ENCODE results near the gene SCARB1. TPM values are rescaled to one million over a fixed set of nuclear protein-coding genes. Genes with fewer than 3 reads are reported as not detected.

Gene SCARB1
- total RNA-seq, 2 experiments from 2014 or later, result 22.9 to 24.1 TPM

- ATAC-seq (peak; percentile 57), DNase-seq (peak; percentile 32)
- Mint-ChIP-seq H3K36me3 (ENCODE audit: low read depth) (no peaks in the 10 kb centered on the region), H3K9me3 (ENCODE audit: low read depth) (no peaks in the 10 kb centered on the region), H3K4me1 (peaks cover 12% of the 10 kb centered on the region), H3K27me3 (peaks cover 10% of the 10 kb centered on the region), H3K27ac (no peak overlapping the region), H3K4me3 (peak overlapping the region; percentile 9)
- intact Hi-C loops (cut with DNase I, micrococcal nuclease), result no loop called here
- POLR2A ChIA-PET, result no interaction called here
- CTCF ChIA-PET, result no interaction called here
These were observed 5.5 kb upstream of the SCARB1 start for GRCh38 chr12:124869059-124869665.

GRCh38 chr12:124868252-124869058 lies 4.8 kb upstream of the SCARB1 start:
- CTCF ChIA-PET, result no interaction called here
- Mint-ChIP-seq H3K4me1 (peaks cover 15% of the 10 kb centered on the region), H3K4me3 (no peak overlapping the region), H3K9me3 (ENCODE audit: low read depth) (no peaks in the 10 kb centered on the region), H3K27me3 (peaks cover 10% of the 10 kb centered on the region), H3K36me3 (ENCODE audit: low read depth) (no peaks in the 10 kb centered on the region), H3K27ac (no peak overlapping the region)
- no peak for ATAC-seq
- no peak for DNase-seq
- intact Hi-C loops (cut with DNase I, micrococcal nuclease), result no loop called here
- POLR2A ChIA-PET, result no interaction called here

- Mint-ChIP-seq H3K36me3 (ENCODE audit: low read depth) (no peaks in the 10 kb centered on the region), H3K4me1 (peaks cover 20% of the 10 kb centered on the region), H3K27me3 (peaks cover 10% of the 10 kb centered on the region), H3K4me3 (no peak overlapping the region), H3K27ac (no peak overlapping the region), H3K9me3 (ENCODE audit: low read depth) (no peaks in the 10 kb centered on the region)
- intact Hi-C loops (cut with DNase I, micrococcal nuclease), result no loop called here
- ATAC-seq (no peak), DNase-seq (no peak)
- ChIA-PET CTCF (interaction anchor here (0.6 kb wide), 1 partner anchor 73 kb away, joined by 3 read pairs; no protein-coding TSS in a partner anchor), POLR2A (no interaction called here)
These were observed 3.8 kb upstream of the SCARB1 start for GRCh38 chr12:124867401-124867930.

GRCh38 chr12:124866883-124867400 lies 3.3 kb upstream of the SCARB1 start:
- POLR2A ChIA-PET, result no interaction called here
- Mint-ChIP-seq H3K36me3 (ENCODE audit: low read depth) (no peaks in the 10 kb centered on the region), H3K4me1 (peaks cover 26% of the 10 kb centered on the region), H3K4me3 (no peak overlapping the region), H3K27ac (no peak overlapping the region), H3K9me3 (ENCODE audit: low read depth) (no peaks in the 10 kb centered on the region), H3K27me3 (peaks cover 10% of the 10 kb centered on the region)
- CTCF ChIA-PET, result interaction anchor here (0.6 to 1.6 kb wide), 2 partner anchors 40 to 73 kb away, joined by 3 read pairs; no protein-coding TSS in a partner anchor
- intact Hi-C loops (cut with DNase I, micrococcal nuclease), result no loop called here
- no peak for ATAC-seq
- no peak for DNase-seq

- no peaks in the 10 kb centered on the region for H3K36me3 Mint-ChIP-seq (ENCODE audit: low read depth)
- DNase-seq (no peak), ATAC-seq (no peak)
- no peak overlapping the region for H3K4me3 Mint-ChIP-seq
- H3K4me1 Mint-ChIP-seq, result peaks cover 29% of the 10 kb centered on the region
- peaks cover 10% of the 10 kb centered on the region for H3K27me3 Mint-ChIP-seq
- POLR2A ChIA-PET, result no interaction called here
- no peaks in the 10 kb centered on the region for H3K9me3 Mint-ChIP-seq (ENCODE audit: low read depth)
- intact Hi-C loops (cut with DNase I, micrococcal nuclease), result no loop called here
- CTCF ChIA-PET, result interaction anchor here (1.6 kb wide), 1 partner anchor 41 kb away, joined by 3 read pairs; no protein-coding TSS in a partner anchor
- no peak overlapping the region for H3K27ac Mint-ChIP-seq
These were observed 2.7 kb upstream of the SCARB1 start for GRCh38 chr12:124866195-124866882.

- peaks cover 29% of the 10 kb centered on the region for H3K4me1 Mint-ChIP-seq
- CTCF ChIA-PET, result interaction anchor here (1.6 kb wide), 1 partner anchor 41 kb away, joined by 3 read pairs; no protein-coding TSS in a partner anchor
- no peak overlapping the region for H3K27ac Mint-ChIP-seq
- no peak overlapping the region for H3K4me3 Mint-ChIP-seq
- no peaks in the 10 kb centered on the region for H3K36me3 Mint-ChIP-seq (ENCODE audit: low read depth)
- intact Hi-C loops (cut with DNase I, micrococcal nuclease), result no loop called here
- H3K9me3 Mint-ChIP-seq (ENCODE audit: low read depth), result no peaks in the 10 kb centered on the region
- DNase-seq (no peak), ATAC-seq (no peak)
- peaks cover 8% of the 10 kb centered on the region for H3K27me3 Mint-ChIP-seq
- POLR2A ChIA-PET, result no interaction called here
These were observed 2.1 kb upstream of the SCARB1 start for GRCh38 chr12:124865728-124866127.

- POLR2A ChIA-PET, result no interaction called here
- Mint-ChIP-seq H3K9me3 (ENCODE audit: low read depth) (no peaks in the 10 kb centered on the region), H3K27ac (peak overlapping the region; percentile 89), H3K4me3 (peak overlapping the region; percentile 70), H3K27me3 (peaks cover 7% of the 10 kb centered on the region), H3K4me1 (peaks cover 28% of the 10 kb centered on the region), H3K36me3 (ENCODE audit: low read depth) (no peaks in the 10 kb centered on the region)
- DNase-seq (no peak), ATAC-seq (no peak)
- CTCF ChIA-PET, result interaction anchor here (0.6 kb wide), 1 partner anchor 242 kb away, joined by 3 read pairs; no protein-coding TSS in a partner anchor
- intact Hi-C loops (cut with DNase I, micrococcal nuclease), result loop anchor here (1.0 to 5.0 kb wide), 4 partner anchors 53 to 297 kb away; partner anchors contain the start of genes BRI3BP (in 1 of the 2), DHX37 (in 1 of the 2) and NCOR2 (in 1 of the 2)
These were observed 675 bp upstream of the SCARB1 start for GRCh38 chr12:124864326-124864752.

- ATAC-seq (peak; percentile 24), DNase-seq (peak; percentile 52)
- ChIA-PET CTCF (interaction anchor here (1.0 to 1.1 kb wide), 3 partner anchors 9 to 43 kb away, joined by 3 read pairs; no protein-coding TSS in a partner anchor), POLR2A (no interaction called here)
- Mint-ChIP-seq H3K27ac (no peak overlapping the region), H3K4me3 (peak overlapping the region; percentile 76), H3K27me3 (no peaks in the 10 kb centered on the region), H3K36me3 (ENCODE audit: low read depth) (no peaks in the 10 kb centered on the region), H3K4me1 (peaks cover 21% of the 10 kb centered on the region), H3K9me3 (ENCODE audit: low read depth) (no peaks in the 10 kb centered on the region)
- intact Hi-C loops (cut with DNase I, micrococcal nuclease), result loop anchor here (1.0 to 5.0 kb wide), 7 partner anchors 36 to 296 kb away; partner anchors contain the start of gene NCOR2 (in 1 of the 2)
These were observed 772 bp downstream of the SCARB1 start for GRCh38 chr12:124862768-124863415.

GRCh38 chr12:124861898-124862676 lies 1.6 kb downstream of the SCARB1 start:
- DNase-seq, result no peak
- intact Hi-C loops (cut with DNase I, micrococcal nuclease), result loop anchor here (2.0 to 5.0 kb wide), 4 partner anchors 37 to 295 kb away; partner anchors contain the start of gene NCOR2 (in 1 of the 2)
- H3K36me3 Mint-ChIP-seq (ENCODE audit: low read depth), result no peaks in the 10 kb centered on the region
- ChIA-PET CTCF (interaction anchor here (1.0 to 1.1 kb wide), 3 partner anchors 10 to 44 kb away, joined by 3 read pairs; no protein-coding TSS in a partner anchor), POLR2A (interaction anchor here (0.9 kb wide), 1 partner anchor 9 kb away, joined by 3 read pairs; no protein-coding TSS in a partner anchor)
- peak; percentile 17 for ATAC-seq
- no peak overlapping the region for H3K27ac Mint-ChIP-seq
- H3K4me3 Mint-ChIP-seq, result peak overlapping the region; percentile 76
- H3K9me3 Mint-ChIP-seq (ENCODE audit: low read depth), result no peaks in the 10 kb centered on the region
- H3K4me1 Mint-ChIP-seq, result peaks cover 21% of the 10 kb centered on the region
- H3K27me3 Mint-ChIP-seq, result no peaks in the 10 kb centered on the region

GRCh38 chr12:124861492-124861891 lies 2.2 kb downstream of the SCARB1 start:
- intact Hi-C loops (cut with DNase I, micrococcal nuclease), result loop anchor here (5.0 kb wide), 2 partner anchors 56 to 294 kb away; partner anchors contain the start of gene NCOR2 (in 1 of the 2)
- Mint-ChIP-seq H3K9me3 (ENCODE audit: low read depth) (no peaks in the 10 kb centered on the region), H3K36me3 (ENCODE audit: low read depth) (no peaks in the 10 kb centered on the region), H3K27ac (no peak overlapping the region), H3K27me3 (no peaks in the 10 kb centered on the region), H3K4me3 (no peak overlapping the region), H3K4me1 (peaks cover 21% of the 10 kb centered on the region)
- DNase-seq, result no peak
- CTCF ChIA-PET, result no interaction called here
- no peak for ATAC-seq
- POLR2A ChIA-PET, result interaction anchor here (0.9 kb wide), 1 partner anchor 8 kb away, joined by 3 read pairs; no protein-coding TSS in a partner anchor

Data from activated CD4-positive, alpha-beta T cell treated with anti-CD3 and anti-CD28 coated beads for 36 hours (primary cell).